Central memory CD8-positive, alpha-beta T cell (primary cell): ENCODE data around the gene AICDA.
"Not testable (repeated sequence)": the region's sequence is repeated elsewhere in the genome, so short reads cannot be mapped to it uniquely, and the experiment has no call there.

Experiments
- ATAC-seq: fragments of 150-1000 bp; cut with Tn5 transposase; replicated peaks from 2 replicates; pipeline ENCODE4 v1.10.0; 2022; ENCODE audit warnings: mild to moderate bottlenecking, moderate FRiP score, moderate number of reproducible peaks; ENCODE audit not compliant: poor library complexity, severe bottlenecking; ENCODE audit errors: extremely low read depth
- DNase-seq, 2 donors: peaks; one replicate each; pipeline ENCODE4 v3.0.0; 2021; ENCODE audit warnings: low spot score in 2 of 2
- H3K27ac Mint-ChIP-seq: one replicate; pipeline ENCODE4 v1.8.0; 2022; ENCODE audit warnings: low read depth, mild to moderate bottlenecking, moderate library complexity, mixed read lengths
- H3K27me3 Mint-ChIP-seq: one replicate; pipeline ENCODE4 v1.8.0; 2022; ENCODE audit warnings: mixed read lengths
- H3K36me3 Mint-ChIP-seq: one replicate; pipeline ENCODE4 v1.8.0; 2022; ENCODE audit warnings: mild to moderate bottlenecking, moderate library complexity, mixed read lengths; ENCODE audit not compliant: insufficient read depth
- H3K4me1 Mint-ChIP-seq: one replicate; pipeline ENCODE4 v1.8.0; 2022; ENCODE audit warnings: mixed read lengths
- H3K4me3 Mint-ChIP-seq: one replicate; pipeline ENCODE4 v1.8.0; 2022; ENCODE audit warnings: mild to moderate bottlenecking, moderate library complexity, mixed read lengths
- H3K9me3 Mint-ChIP-seq: one replicate; pipeline ENCODE4 v1.8.0; 2022; ENCODE audit warnings: mixed read lengths

Gene AICDA

DNA sequence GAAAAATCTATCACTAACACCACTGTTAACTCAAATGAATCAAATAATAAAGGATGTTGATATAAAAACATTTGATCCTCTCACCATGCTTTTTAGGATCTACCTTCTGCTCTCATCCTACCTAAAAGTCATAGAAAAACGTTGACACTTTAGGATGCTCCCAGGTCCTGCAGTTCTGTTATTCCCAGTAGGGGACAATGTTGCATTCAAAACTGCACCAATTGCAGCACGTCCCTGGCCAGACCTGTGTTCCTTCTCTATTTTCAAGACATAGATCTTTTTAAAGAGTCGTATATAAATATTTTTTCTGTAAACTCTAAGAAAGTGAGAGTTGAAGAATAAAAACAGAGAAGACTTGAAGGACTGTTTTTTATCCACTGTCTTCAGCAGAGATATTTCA, 8.8 kb downstream of the AICDA start:
- Mint-ChIP-seq H3K27me3 (peaks cover 54% of the 10 kb centered on the region), H3K27ac (no peak overlapping the region), H3K4me1 (peaks cover 7% of the 10 kb centered on the region), H3K9me3 (no peaks in the 10 kb centered on the region), H3K36me3 (peaks cover 1% of the 10 kb centered on the region), H3K4me3 (no peak overlapping the region)
- DNase-seq (no peak), ATAC-seq (no peak)

DNA sequence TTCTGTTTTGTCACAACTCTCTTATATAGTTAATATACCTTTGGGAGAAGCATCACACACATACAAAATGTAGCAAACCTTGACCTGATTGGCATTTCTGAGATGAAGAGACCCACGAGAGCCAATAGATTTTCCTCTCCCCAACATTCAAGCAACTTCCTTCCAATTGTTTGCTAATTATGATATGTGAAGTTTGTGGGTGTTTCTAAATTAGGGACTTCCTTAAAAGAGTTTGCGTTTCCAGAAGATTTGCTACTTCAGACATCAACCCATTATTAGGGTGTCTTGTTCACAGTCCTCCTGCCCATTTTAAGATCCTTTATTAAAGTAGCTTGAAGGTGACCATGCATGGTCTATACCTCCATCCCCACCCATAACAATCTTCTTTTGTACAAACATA, 9.4 kb downstream of the AICDA start:
- H3K36me3 Mint-ChIP-seq = no peaks in the 10 kb centered on the region
- ATAC-seq (no peak), DNase-seq (no peak)
- H3K4me1 Mint-ChIP-seq = peaks cover 5% of the 10 kb centered on the region
- H3K9me3 Mint-ChIP-seq = no peaks in the 10 kb centered on the region
- H3K4me3 Mint-ChIP-seq = no peak overlapping the region
- peaks cover 54% of the 10 kb centered on the region for H3K27me3 Mint-ChIP-seq
- no peak overlapping the region for H3K27ac Mint-ChIP-seq

DNA sequence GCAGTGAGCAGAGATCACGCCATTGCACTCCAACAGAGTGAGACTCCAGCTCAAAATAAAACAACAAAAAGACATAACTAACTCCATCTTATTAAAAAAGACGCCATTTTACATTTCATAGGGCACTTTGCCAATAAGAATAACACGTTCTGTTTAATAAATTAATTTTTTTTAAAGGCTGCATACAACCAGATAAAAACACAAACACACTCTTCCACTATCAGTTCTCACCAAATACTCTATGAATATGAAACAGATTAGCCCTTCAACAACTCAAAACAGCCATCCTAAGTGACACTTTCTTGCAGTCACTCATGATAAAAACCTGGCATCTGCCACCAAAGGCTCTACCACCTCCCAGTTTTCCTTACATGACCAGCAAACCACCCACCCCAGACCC, 16.1 kb downstream of the AICDA start:
- ATAC-seq (no peak), DNase-seq (no peak)
- H3K27ac Mint-ChIP-seq = no peak overlapping the region
- no peaks in the 10 kb centered on the region for H3K9me3 Mint-ChIP-seq
- H3K4me3 Mint-ChIP-seq = no peak overlapping the region
- no peaks in the 10 kb centered on the region for H3K4me1 Mint-ChIP-seq
- peaks cover 10% of the 10 kb centered on the region for H3K27me3 Mint-ChIP-seq
- no peaks in the 10 kb centered on the region for H3K36me3 Mint-ChIP-seq

DNA sequence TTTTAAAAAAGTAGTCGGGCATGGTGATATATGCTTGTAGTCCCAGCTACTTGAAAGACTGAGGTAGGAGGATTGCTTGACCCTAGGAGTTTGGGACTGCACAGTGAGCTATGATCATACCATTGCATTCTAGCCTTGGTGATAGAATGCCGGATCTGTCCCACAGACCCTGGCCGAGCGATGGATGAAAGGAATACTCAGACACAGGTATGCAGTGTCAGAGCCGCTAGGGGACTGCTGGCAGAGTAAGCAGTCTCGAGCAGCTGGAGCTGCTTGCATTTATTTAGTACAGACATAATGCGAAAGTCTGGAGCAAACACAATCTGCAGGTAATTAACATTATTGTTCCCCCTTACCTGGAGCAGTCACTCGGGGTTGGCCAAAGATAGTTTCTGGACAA, 18.6 kb downstream of the AICDA start:
- Mint-ChIP-seq H3K36me3 (no peaks in the 10 kb centered on the region), H3K27me3 (no peaks in the 10 kb centered on the region), H3K9me3 (no peaks in the 10 kb centered on the region), H3K4me3 (no peak overlapping the region), H3K27ac (no peak overlapping the region), H3K4me1 (peaks cover 10% of the 10 kb centered on the region)
- DNase-seq (no peak), ATAC-seq (no peak)

DNA sequence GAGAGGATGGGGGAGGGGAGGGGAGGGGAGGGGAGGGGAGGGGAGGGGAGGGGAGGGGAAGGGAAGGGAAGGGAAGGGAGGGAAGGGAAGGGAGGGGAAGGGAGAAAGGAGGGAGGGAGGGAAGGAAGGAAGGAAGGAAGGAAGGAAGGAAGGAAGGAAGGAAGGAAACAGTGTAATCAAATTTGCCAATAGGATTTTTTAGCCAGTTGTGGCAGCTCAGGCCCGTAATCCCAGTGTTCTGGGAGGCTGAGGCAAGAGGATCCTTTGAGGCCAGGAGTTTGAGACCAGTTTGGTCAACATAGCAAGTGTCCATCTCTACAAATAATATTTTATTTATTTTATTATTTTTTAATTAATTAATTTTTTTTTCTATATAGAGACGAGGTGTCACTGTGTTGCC, 19.4 kb downstream of the AICDA start:
- Mint-ChIP-seq H3K36me3 (no peaks in the 10 kb centered on the region), H3K27ac (no peak overlapping the region)
- no peak for ATAC-seq

DNA sequence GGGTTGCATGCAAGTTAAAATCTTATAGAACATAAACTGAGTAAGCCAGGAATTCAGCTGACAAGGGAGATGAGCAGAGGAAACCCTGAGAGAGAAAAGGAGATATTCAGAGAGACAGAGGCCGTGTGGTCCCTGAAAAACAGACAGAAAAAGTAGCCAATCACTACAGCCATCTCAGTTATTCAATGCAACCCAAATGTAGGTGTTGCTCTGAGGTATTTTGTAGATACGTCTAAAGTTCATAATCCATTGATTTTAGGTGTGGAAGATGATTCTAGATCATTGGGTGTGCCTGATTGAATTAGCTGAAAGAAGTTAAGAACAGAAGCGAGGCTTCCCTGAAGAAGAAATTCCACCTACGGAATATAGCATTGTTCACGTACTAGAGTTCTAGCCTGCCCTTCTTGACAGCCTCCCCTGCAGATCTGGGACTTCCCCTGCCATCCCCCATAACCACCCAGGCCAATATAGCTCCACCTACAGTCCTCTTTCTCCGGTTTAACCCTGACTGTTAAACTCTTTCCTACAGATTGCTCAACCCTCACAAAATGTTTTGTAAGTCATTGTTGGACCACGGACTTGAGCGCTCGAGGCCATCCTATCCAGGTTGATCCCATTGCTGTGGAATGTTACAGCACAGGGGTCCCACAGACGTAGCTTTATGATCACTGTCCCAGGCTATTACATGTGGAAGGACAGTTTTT, 21.7 kb downstream of the AICDA start:
- peak; percentile 64 for ATAC-seq
- DNase-seq = no peak
- H3K36me3 Mint-ChIP-seq = peaks cover under 1% of the 10 kb centered on the region
- H3K27me3 Mint-ChIP-seq = no peaks in the 10 kb centered on the region
- H3K4me3 Mint-ChIP-seq = peak overlapping the region; percentile 16
- no peak overlapping the region for H3K27ac Mint-ChIP-seq
- no peaks in the 10 kb centered on the region for H3K9me3 Mint-ChIP-seq
- H3K4me1 Mint-ChIP-seq = peaks cover 10% of the 10 kb centered on the region

More for the DNA sequence above, 19.4 kb downstream of the AICDA start:
- no peaks in the 10 kb centered on the region for H3K9me3 Mint-ChIP-seq
- DNase-seq = no peak
- peaks cover 10% of the 10 kb centered on the region for H3K4me1 Mint-ChIP-seq
- no peaks in the 10 kb centered on the region for H3K27me3 Mint-ChIP-seq
- no peak overlapping the region for H3K4me3 Mint-ChIP-seq

DNA sequence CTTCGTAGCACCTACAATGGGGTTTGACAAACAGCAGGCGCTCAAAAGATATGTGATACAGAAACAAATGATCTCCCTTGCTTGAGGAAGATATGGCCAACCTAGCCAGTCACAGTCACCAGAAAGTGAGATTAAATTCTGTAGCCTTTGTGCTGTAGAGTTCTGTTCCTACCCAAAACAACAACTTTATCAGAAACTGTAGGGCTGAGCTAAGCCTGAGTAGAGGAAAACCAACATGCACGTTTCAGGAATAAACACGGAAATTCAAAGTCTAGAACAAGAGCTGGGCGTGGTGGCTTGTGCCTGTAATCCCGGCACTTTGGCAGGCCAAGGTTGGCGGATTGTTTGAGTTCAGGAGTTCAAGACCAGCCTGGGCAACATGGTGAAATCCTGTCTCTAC, 23.0 kb downstream of the AICDA start:
- H3K9me3 Mint-ChIP-seq = no peaks in the 10 kb centered on the region

DNA sequence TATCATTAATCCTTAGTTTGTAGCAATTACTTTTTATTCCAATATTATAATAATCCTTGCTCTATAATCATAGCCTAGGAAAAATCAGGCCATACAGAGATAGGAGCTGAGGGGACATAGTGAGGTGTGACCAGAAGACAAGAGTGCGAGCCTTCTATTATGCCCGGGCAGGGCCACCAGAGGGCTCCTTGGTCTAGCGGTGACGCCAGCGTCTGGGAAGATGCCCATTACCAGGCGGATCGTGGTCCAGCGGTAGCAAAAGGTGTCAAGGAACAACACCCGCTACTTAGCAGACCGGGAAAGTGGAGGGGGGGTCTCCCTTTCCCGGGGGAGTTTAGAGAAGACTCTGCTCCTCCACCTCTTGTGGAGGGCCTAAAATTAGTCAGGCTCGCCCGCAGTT, 28.2 kb downstream of the AICDA start:
- H3K27me3 Mint-ChIP-seq, H3K4me3 Mint-ChIP-seq, ATAC-seq, H3K36me3 Mint-ChIP-seq, H3K27ac Mint-ChIP-seq, H3K4me1 Mint-ChIP-seq, H3K9me3 Mint-ChIP-seq, DNase-seq: not testable (repeated sequence)

More for the DNA sequence above, 23.0 kb downstream of the AICDA start:
- H3K27ac Mint-ChIP-seq = no peak overlapping the region
- ATAC-seq (no peak), DNase-seq (no peak)
- peaks cover 1% of the 10 kb centered on the region for H3K36me3 Mint-ChIP-seq
- H3K27me3 Mint-ChIP-seq = no peaks in the 10 kb centered on the region
- peaks cover 10% of the 10 kb centered on the region for H3K4me1 Mint-ChIP-seq
- H3K4me3 Mint-ChIP-seq = no peak overlapping the region

DNA sequence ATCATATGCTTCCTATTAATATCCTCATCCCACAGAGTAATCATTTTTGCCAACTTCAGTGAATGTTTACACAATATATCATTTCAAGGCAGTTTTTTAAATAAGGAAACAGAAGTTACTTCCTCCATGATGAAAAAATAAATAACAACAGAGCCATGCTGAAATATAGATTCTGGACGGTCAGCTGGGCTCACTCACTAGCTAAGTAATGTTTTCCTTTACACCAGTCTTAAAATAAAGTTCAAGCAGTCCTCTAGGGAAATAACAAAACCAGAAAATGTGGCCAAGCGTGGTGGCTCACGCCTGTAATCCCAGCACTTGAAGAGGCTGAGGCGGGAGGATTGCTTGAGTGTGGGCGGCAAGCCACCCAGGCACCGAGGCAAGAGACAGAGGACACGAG, 28.7 kb downstream of the AICDA start:
- ATAC-seq (no peak), DNase-seq (no peak)
- H3K4me3 Mint-ChIP-seq = no peak overlapping the region
- H3K9me3 Mint-ChIP-seq = no peaks in the 10 kb centered on the region
- H3K27me3 Mint-ChIP-seq = no peaks in the 10 kb centered on the region
- peaks cover 1% of the 10 kb centered on the region for H3K36me3 Mint-ChIP-seq
- H3K27ac Mint-ChIP-seq = no peak overlapping the region
- no peaks in the 10 kb centered on the region for H3K4me1 Mint-ChIP-seq

DNA sequence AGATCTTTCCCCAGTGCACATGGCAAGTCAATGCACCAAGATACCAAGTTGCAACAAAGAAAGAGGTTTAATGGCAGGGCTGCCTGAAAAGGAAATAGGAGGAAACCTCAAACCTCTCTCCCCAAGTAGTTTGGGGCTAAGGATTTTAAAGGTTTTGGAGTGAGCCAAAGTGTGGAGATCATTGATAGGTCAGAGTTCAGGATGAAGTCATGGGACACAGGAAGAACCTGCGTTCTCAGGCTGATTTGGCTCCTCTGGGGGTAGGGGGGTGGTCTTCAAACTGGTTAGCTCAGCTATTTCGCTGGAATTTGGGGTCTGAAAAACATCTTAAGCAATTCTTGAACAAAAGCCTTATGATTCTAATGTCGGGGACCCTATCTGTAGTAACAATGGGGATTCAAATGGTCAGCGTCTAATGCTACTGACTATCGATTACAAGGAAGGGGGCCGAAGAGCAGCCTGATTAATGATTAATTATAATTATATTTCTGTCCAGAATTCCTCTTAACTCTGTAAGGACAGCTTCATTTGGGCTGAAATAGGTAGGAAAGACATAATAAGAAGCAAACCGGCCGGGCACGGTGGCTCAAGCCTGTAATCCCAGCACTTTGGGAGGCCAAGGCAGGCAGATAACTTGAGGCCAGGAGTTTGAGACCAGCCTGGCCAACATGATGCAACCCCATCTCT, 31.4 kb downstream of the AICDA start:
- ATAC-seq (no peak), DNase-seq (no peak)
- Mint-ChIP-seq H3K4me3 (no peak overlapping the region), H3K36me3 (peaks cover 1% of the 10 kb centered on the region), H3K27me3 (peaks cover 9% of the 10 kb centered on the region), H3K9me3 (no peaks in the 10 kb centered on the region), H3K27ac (no peak overlapping the region), H3K4me1 (no peaks in the 10 kb centered on the region)

DNA sequence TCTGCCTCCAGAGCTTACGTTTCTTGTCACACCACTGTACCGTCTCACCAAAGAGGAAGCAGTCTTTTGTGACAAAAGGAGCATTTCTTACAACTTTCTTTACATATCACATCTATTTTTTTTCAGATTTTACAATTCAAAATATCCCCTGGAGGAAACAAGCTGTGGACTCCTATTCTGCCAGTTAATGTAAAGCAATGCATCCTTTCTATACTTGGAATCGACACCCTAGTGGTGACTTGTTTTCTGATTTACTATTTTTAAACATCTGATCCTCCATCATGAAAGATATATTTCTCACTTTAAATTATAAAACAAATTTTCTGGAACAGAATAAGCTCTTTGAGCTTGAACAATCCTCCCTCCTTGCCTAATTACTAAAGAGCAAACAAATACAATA, 34.8 kb downstream of the AICDA start:
- DNase-seq = no peak
- H3K36me3 Mint-ChIP-seq = no peaks in the 10 kb centered on the region
- H3K27me3 Mint-ChIP-seq = peaks cover 9% of the 10 kb centered on the region

DNA sequence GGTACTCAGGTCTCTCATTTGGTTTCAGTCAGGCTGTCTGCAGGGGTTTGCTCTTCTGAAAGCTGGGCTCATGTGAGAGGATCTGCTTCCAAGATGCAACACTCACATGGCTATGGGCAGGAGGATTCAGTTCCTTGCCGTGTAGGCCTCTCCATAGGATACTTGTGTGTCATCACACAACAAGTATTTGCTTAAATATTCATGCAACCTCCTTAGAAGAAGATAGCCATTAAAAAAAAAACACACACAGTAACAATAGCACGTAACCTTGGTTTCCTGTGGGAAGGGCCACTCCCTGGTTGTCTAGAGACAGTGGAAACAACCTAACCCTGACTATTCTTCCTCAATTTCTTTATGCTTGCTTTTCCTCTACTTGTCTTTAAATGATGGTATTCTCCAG, 40.2 kb downstream of the AICDA start:
- H3K4me3 Mint-ChIP-seq = no peak overlapping the region

More for the DNA sequence above, 34.8 kb downstream of the AICDA start:
- Mint-ChIP-seq H3K9me3 (no peaks in the 10 kb centered on the region), H3K27ac (no peak overlapping the region), H3K4me1 (peaks cover 1% of the 10 kb centered on the region), H3K4me3 (no peak overlapping the region)
- no peak for ATAC-seq

DNA sequence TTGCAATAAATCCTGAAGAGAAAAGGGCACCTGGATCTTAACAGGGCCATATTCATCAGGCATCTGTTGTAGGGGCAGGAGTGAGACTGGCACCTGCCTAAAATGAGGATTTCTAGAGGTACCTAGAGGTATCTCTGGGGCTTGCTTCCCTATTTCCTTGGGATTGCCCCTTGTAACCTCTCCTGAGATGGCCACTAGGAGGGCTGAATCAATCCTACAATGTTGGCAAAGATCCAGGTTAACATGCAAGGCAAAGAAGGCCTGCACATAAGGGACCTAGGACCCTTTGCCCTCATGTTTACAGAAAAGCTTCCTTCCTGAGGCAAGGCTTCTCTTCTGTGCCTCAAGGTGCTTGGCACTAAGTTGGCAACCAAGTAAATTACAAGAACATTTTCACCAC, 46.1 kb downstream of the AICDA start:
- H3K36me3 Mint-ChIP-seq = no peaks in the 10 kb centered on the region
- H3K27ac Mint-ChIP-seq = no peak overlapping the region
- DNase-seq (no peak), ATAC-seq (no peak)
- H3K4me1 Mint-ChIP-seq = no peaks in the 10 kb centered on the region
- H3K27me3 Mint-ChIP-seq = no peaks in the 10 kb centered on the region
- H3K4me3 Mint-ChIP-seq = no peak overlapping the region
- peaks cover 5% of the 10 kb centered on the region for H3K9me3 Mint-ChIP-seq

More for the DNA sequence above, 40.2 kb downstream of the AICDA start:
- DNase-seq (no peak), ATAC-seq (no peak)
- H3K36me3 Mint-ChIP-seq = no peaks in the 10 kb centered on the region
- peaks cover 12% of the 10 kb centered on the region for H3K4me1 Mint-ChIP-seq
- no peaks in the 10 kb centered on the region for H3K9me3 Mint-ChIP-seq
- peaks cover 9% of the 10 kb centered on the region for H3K27me3 Mint-ChIP-seq
- H3K27ac Mint-ChIP-seq = no peak overlapping the region
